Stimulated activated CD4-positive, alpha-beta T cell treated with anti-CD3 and anti-CD28 coated beads, TNF-alpha, amount 100 ng/mL, for 24 hours (primary cell): ENCODE results near the gene WEE2.
"Not testable (repeated sequence)": the region's sequence is repeated elsewhere in the genome, so short reads cannot be mapped to it uniquely, and the experiment has no call there.

Experiments used
- DNase-seq, 3 experiments: peaks; one replicate each; pipeline ENCODE4 v3.0.0-alpha.2; 2020; ENCODE audit warnings: low read depth in 3 of 3

Gene WEE2

GRCh38 chr7:141714571-141714970 is 6.4 kb downstream of the WEE2 start:
- DNase-seq = no peak

- no peak for DNase-seq
Observed at GRCh38 chr7:141715018-141715417, 6.9 kb downstream of the WEE2 start.

GRCh38 chr7:141715794-141716689 is 7.9 kb downstream of the WEE2 start:
- no peak for DNase-seq

GRCh38 chr7:141717450-141717849 is 9.3 kb downstream of the WEE2 start:
- DNase-seq = no peak

- no peak for DNase-seq
Observed at GRCh38 chr7:141722529-141722928, 14.4 kb downstream of the WEE2 start.

- no peak for DNase-seq
Observed at GRCh38 chr7:141729020-141729419, 20.9 kb downstream of the WEE2 start.

GRCh38 chr7:141731476-141732149 is 23.5 kb downstream of the WEE2 start:
- no peak for DNase-seq

GRCh38 chr7:141737118-141737835 is 29.1 kb downstream of the WEE2 start:
- DNase-seq = no peak

- peak; percentile 80 to 90 (median 89) for DNase-seq
Observed at GRCh38 chr7:141737836-141738591, 29.9 kb downstream of the WEE2 start, which contains the start of gene SSBP1. Gene SSBP1 (plus strand): TSS chr7:141738358. CDS start chr7:141739167, 809 bp downstream.

GRCh38 chr7:141738592-141739013 is 30.4 kb downstream of the WEE2 start:
- DNase-seq = no peak

- no peak for DNase-seq
Observed at GRCh38 chr7:141739250-141739649, 31.1 kb downstream of the WEE2 start.

- DNase-seq = no peak
Observed at GRCh38 chr7:141742229-141742628, 34.1 kb downstream of the WEE2 start.

- DNase-seq = no peak
Observed at GRCh38 chr7:141744131-141744530, 36.0 kb downstream of the WEE2 start.

GRCh38 chr7:141748396-141748795 is 40.2 kb downstream of the WEE2 start:
- DNase-seq = no peak

GRCh38 chr7:141751904-141752303 is 43.8 kb downstream of the WEE2 start:
- not testable (repeated sequence) for DNase-seq

GRCh38 chr7:141752634-141753033 is 44.5 kb downstream of the WEE2 start:
- no peak for DNase-seq

- no peak for DNase-seq
Observed at GRCh38 chr7:141754939-141755338, 46.8 kb downstream of the WEE2 start.

GRCh38 chr7:141763797-141764196 is 55.6 kb downstream of the WEE2 start, which contains the start of gene TAS2R3:
Gene TAS2R3 (plus strand): TSS chr7:141764097. CDS start chr7:141764159, 62 bp downstream.
- DNase-seq = no peak

- DNase-seq = not testable (repeated sequence)
Observed at GRCh38 chr7:141770083-141770583, 62.0 kb downstream of the WEE2 start.

GRCh38 chr7:141776374-141776773 is 68.2 kb downstream of the WEE2 start, which contains the start of gene TAS2R4:
Gene TAS2R4 (plus strand): TSS chr7:141776674. CDS start chr7:141778489, 1,815 bp downstream.
- DNase-seq = no peak
